GM18868 (cell line): ENCODE measurements around the gene DDX23.
A peak's percentile ranks its signal among the peaks of the same experiment; 100 is the strongest.
"Not testable (repeated sequence)": the region's sequence is repeated elsewhere in the genome, so short reads cannot be mapped to it uniquely, and the experiment has no call there.

Experiments
- ATAC-seq: cut with Tn5 transposase; IDR thresholded peaks from one replicate; pipeline ENCODE4 v1.9.1; 2021; ENCODE audit warnings: mild to moderate bottlenecking, moderate library complexity; ENCODE audit not compliant: unreplicated experiment

DDX23 gene

GRCh38 chr12:48851883-48852733, at the start of gene DDX23:
TSS of gene DDX23 (minus strand) at chr12:48852163. CDS start at chr12:48845782, 6,381 bp downstream.
- peak; percentile 97 for ATAC-seq

- no peak for ATAC-seq
These were observed 49.3 kb upstream of the DDX23 start for GRCh38 chr12:48901278-48901677.

- ATAC-seq: no peak
These were observed 47.7 kb upstream of the DDX23 start for GRCh38 chr12:48899651-48900050.

- no peak for ATAC-seq
These were observed 42.3 kb upstream of the DDX23 start for GRCh38 chr12:48894271-48894670.

GRCh38 chr12:48890657-48891418, 38.9 kb upstream of the DDX23 start:
- no peak for ATAC-seq

- no peak for ATAC-seq
These were observed 37.7 kb upstream of the DDX23 start for GRCh38 chr12:48889679-48890078.

- ATAC-seq: no peak
These were observed 31.6 kb upstream of the DDX23 start for GRCh38 chr12:48883305-48884161.

GRCh38 chr12:48882972-48883304, 31.0 kb upstream of the DDX23 start:
- ATAC-seq: no peak

- no peak for ATAC-seq
These were observed 30.3 kb upstream of the DDX23 start for GRCh38 chr12:48882315-48882687.

GRCh38 chr12:48881686-48882314, 29.8 kb upstream of the DDX23 start:
- no peak for ATAC-seq

GRCh38 chr12:48880647-48881046, 28.7 kb upstream of the DDX23 start:
- no peak for ATAC-seq

- ATAC-seq: no peak
These were observed 26.6 kb upstream of the DDX23 start for GRCh38 chr12:48878548-48878947.

- no peak for ATAC-seq
These were observed 24.1 kb upstream of the DDX23 start for GRCh38 chr12:48875944-48876515.

- not testable (repeated sequence) for ATAC-seq
These were observed 21.6 kb upstream of the DDX23 start for GRCh38 chr12:48873534-48873933.

GRCh38 chr12:48873096-48873495, 21.1 kb upstream of the DDX23 start:
- ATAC-seq: no peak

GRCh38 chr12:48869191-48869590, 17.2 kb upstream of the DDX23 start:
- ATAC-seq: no peak

GRCh38 chr12:48868451-48868850, 16.5 kb upstream of the DDX23 start:
- ATAC-seq: no peak

- peak; percentile 38 for ATAC-seq
These were observed 14.2 kb upstream of the DDX23 start for GRCh38 chr12:48866052-48866711.

- peak; percentile 94 for ATAC-seq
These were observed 13.5 kb upstream of the DDX23 start, which contains the start of gene RND1 for GRCh38 chr12:48865281-48866051. TSS of gene RND1 (minus strand) at chr12:48865870. CDS start at chr12:48865767, 103 bp downstream.
